NCI-H2171 (cell line): ENCODE data around the gene C1QTNF9B.
"Not testable (repeated sequence)": the region's sequence is repeated elsewhere in the genome, so short reads cannot be mapped to it uniquely, and the experiment has no call there.

Experiments used
- DNase-seq: peaks from one replicate; lab custom pipeline; 2025; lab: John Stamatoyannopoulos, UW

C1QTNF9B gene

GRCh38 chr13:23893791-23894190 lies 3.5 kb downstream of the C1QTNF9B start:
- DNase-seq, result not testable (repeated sequence)

- no peak for DNase-seq
Measured at GRCh38 chr13:23889615-23890607, 7.4 kb downstream of the C1QTNF9B start.

GRCh38 chr13:23888658-23889614 lies 8.4 kb downstream of the C1QTNF9B start, which contains the start of gene MIPEP:
Gene MIPEP, minus strand, starts transcription at chr13:23889400. Its CDS starts 80 bp downstream, at chr13:23889320.
- peak; percentile 72 for DNase-seq

- DNase-seq, result not testable (repeated sequence)
Measured at GRCh38 chr13:23884361-23884760, 12.9 kb downstream of the C1QTNF9B start.

GRCh38 chr13:23883255-23883654 lies 14.0 kb downstream of the C1QTNF9B start:
- no peak for DNase-seq

GRCh38 chr13:23881402-23881800 lies 15.9 kb downstream of the C1QTNF9B start:
- not testable (repeated sequence) for DNase-seq

GRCh38 chr13:23880493-23881401 lies 16.6 kb downstream of the C1QTNF9B start:
- not testable (repeated sequence) for DNase-seq

- DNase-seq, result no peak
Measured at GRCh38 chr13:23877286-23877685, 20.0 kb downstream of the C1QTNF9B start.

- no peak for DNase-seq
Measured at GRCh38 chr13:23876265-23876664, 21.0 kb downstream of the C1QTNF9B start.

GRCh38 chr13:23871616-23872220 lies 25.6 kb downstream of the C1QTNF9B start:
- DNase-seq, result no peak

GRCh38 chr13:23870356-23871140 lies 26.8 kb downstream of the C1QTNF9B start:
- DNase-seq, result no peak

GRCh38 chr13:23868521-23868920 lies 28.8 kb downstream of the C1QTNF9B start:
- DNase-seq, result no peak

- no peak for DNase-seq
Measured at GRCh38 chr13:23867027-23867491, 30.2 kb downstream of the C1QTNF9B start.

GRCh38 chr13:23866420-23867026 lies 30.8 kb downstream of the C1QTNF9B start:
- no peak for DNase-seq

GRCh38 chr13:23865906-23866305 lies 31.4 kb downstream of the C1QTNF9B start:
- DNase-seq, result no peak

GRCh38 chr13:23865026-23865425 lies 32.3 kb downstream of the C1QTNF9B start:
- DNase-seq, result no peak

GRCh38 chr13:23861310-23861709 lies 36.0 kb downstream of the C1QTNF9B start:
- no peak for DNase-seq

- DNase-seq, result no peak
Measured at GRCh38 chr13:23859904-23860303, 37.4 kb downstream of the C1QTNF9B start.

GRCh38 chr13:23859455-23859854 lies 37.8 kb downstream of the C1QTNF9B start:
- no peak for DNase-seq
